Measurements from ENCODE around the gene ERO1B. TPM values are rescaled to one million over a fixed set of nuclear protein-coding genes. Genes with fewer than 3 reads are reported as not detected.

Gene ERO1B
- total RNA-seq, 1 experiment from 2014 or later, result 3.2 TPM

GRCh38 chr1:236288620-236288976 is 6.8 kb upstream of the ERO1B start (continued):
- TF ChIP-seq ZMAT4 (CRISPR knock-in tag; IDR thresholded peaks at IDR 0.05) (no peak), TEAD1 (CRISPR knock-in tag; IDR thresholded peaks at IDR 0.05) (no peak)

GRCh38 chr1:236287757-236288619 is 6.2 kb upstream of the ERO1B start:
- no peaks in the 10 kb centered on the region for H3K36me3 Mint-ChIP-seq
- DNase-seq (ENCODE audit: low spot score) (peak; percentile 69), ATAC-seq (peak; percentile 97)
- no peak overlapping the region for H3K27ac Mint-ChIP-seq
- POLR2A ChIA-PET, result no interaction called here
- CTCF ChIA-PET, result no interaction called here
- H3K4me3 Mint-ChIP-seq, result no peak overlapping the region
- H3K4me1 Mint-ChIP-seq, result peaks cover 17% of the 10 kb centered on the region
- TF ChIP-seq CTCF (IDR thresholded peaks at IDR 0.05) (no peak), CDX4 (CRISPR knock-in tag; IDR thresholded peaks at IDR 0.05; ENCODE audit: borderline replicate concordance) (no peak), HMGA2 (CRISPR knock-in tag; IDR thresholded peaks at IDR 0.05) (no peak), FOXJ3 (CRISPR knock-in tag; IDR thresholded peaks at IDR 0.05; ENCODE audit: borderline replicate concordance) (no peak), SOX15 (CRISPR knock-in tag; IDR thresholded peaks at IDR 0.05) (no peak), RELA (CRISPR knock-in tag; IDR thresholded peaks at IDR 0.05; ENCODE audit: borderline replicate concordance) (no peak), SMAD4 (CRISPR knock-in tag; IDR thresholded peaks at IDR 0.05) (no peak), ZNF396 (CRISPR knock-in tag; IDR thresholded peaks at IDR 0.05; ENCODE audit: borderline replicate concordance) (no peak), STAT6 (CRISPR knock-in tag; conservative IDR thresholded peaks at IDR 0.05; ENCODE audit: low read depth) (no peak), ZNF423 (CRISPR knock-in tag; IDR thresholded peaks at IDR 0.05) (no peak), IRF1 (CRISPR knock-in tag; IDR thresholded peaks at IDR 0.05) (no peak), SMAD3 (CRISPR knock-in tag; IDR thresholded peaks at IDR 0.05; ENCODE audit: borderline replicate concordance) (no peak), OVOL2 (CRISPR knock-in tag; IDR thresholded peaks at IDR 0.05; ENCODE audit: borderline replicate concordance) (no peak)
- H3K27me3 Mint-ChIP-seq (ENCODE audit: low read depth), result peaks cover 15% of the 10 kb centered on the region
- peaks cover 3% of the 10 kb centered on the region; the same call in 1 of the 2 replicates for H3K9me3 Mint-ChIP-seq

- Mint-ChIP-seq H3K27me3 (ENCODE audit: low read depth) (peaks cover 21% of the 10 kb centered on the region), H3K4me1 (peaks cover 17% of the 10 kb centered on the region), H3K9me3 (peaks cover 3% of the 10 kb centered on the region; the same call in 1 of the 2 replicates), H3K4me3 (no peak overlapping the region), H3K36me3 (no peaks in the 10 kb centered on the region), H3K27ac (no peak overlapping the region)
- no peak for ATAC-seq
- CTCF ChIA-PET, result no interaction called here
- POLR2A ChIA-PET, result no interaction called here
- DNase-seq (ENCODE audit: low spot score), result no peak
- TF ChIP-seq ZNF396 (CRISPR knock-in tag; IDR thresholded peaks at IDR 0.05; ENCODE audit: borderline replicate concordance) (no peak), SP1 (CRISPR knock-in tag; conservative IDR thresholded peaks at IDR 0.05) (no peak), NR2C2 (CRISPR knock-in tag; IDR thresholded peaks at IDR 0.05) (no peak), ZNF512 (CRISPR knock-in tag; IDR thresholded peaks at IDR 0.05; ENCODE audit: borderline replicate concordance) (no peak), ZNF219 (CRISPR knock-in tag; IDR thresholded peaks at IDR 0.05; ENCODE audit: borderline replicate concordance) (no peak), CDX4 (CRISPR knock-in tag; IDR thresholded peaks at IDR 0.05; ENCODE audit: borderline replicate concordance) (no peak), ZBTB43 (CRISPR knock-in tag; IDR thresholded peaks at IDR 0.05) (no peak), FOXJ3 (CRISPR knock-in tag; IDR thresholded peaks at IDR 0.05; ENCODE audit: borderline replicate concordance) (no peak)
These were observed 5.6 kb upstream of the ERO1B start for GRCh38 chr1:236287356-236287755.

All from WTC11 (cell line).